B cell (primary cell): Measurements from ENCODE around the gene ZNRD2. TPM values are rescaled to one million over a fixed set of nuclear protein-coding genes. Genes with fewer than 3 reads are reported as not detected.

Experiments used
- ATAC-seq: fragments of 200-7000 bp; cut with Tn5 transposase; one replicate; pipeline ENCODE4 v1.10.0; 2021; ENCODE audit warnings: low read depth, mild to moderate bottlenecking, moderate number of reproducible peaks, moderate library complexity
- CTCF ChIA-PET: fragments of 350-600 bp; sonication (Branson Sonifier 250); formaldehyde crosslinking; loops from one replicate; lab custom pipeline; 2021; ENCODE audit warnings: antibody characterized with exemption, inconsistent platforms; lab: Charles Lee
- POLR2A ChIA-PET: fragments of 350-600 bp; sonication (Branson Sonifier 250); formaldehyde crosslinking; loops from one replicate; lab custom pipeline; 2021; ENCODE audit warnings: antibody characterized with exemption; lab: Charles Lee
- DNase-seq: peaks from one replicate; pipeline ENCODE4 v3.0.0; 2013
- H2AFZ ChIP-seq: 2 replicates; pipeline ENCODE4 v1.6.1; 2012; ENCODE audit warnings: mild to moderate bottlenecking, low read depth, low read length; ENCODE audit not compliant: insufficient read depth, poor library complexity, severe bottlenecking
- H3K27ac ChIP-seq, 2 donors: 1 replicate in 1 of 2; 2 replicates in 1 of 2; pipeline ENCODE4 v1.5.1; 2012 to 2013; ENCODE audit warnings: low read length in 2 of 2, mild to moderate bottlenecking in 2 of 2, moderate library complexity in 1 of 2
- H3K27me3 ChIP-seq, 4 experiments: fragments of 200-600 bp in 1 of 4; sonication (generic) in 1 of 4; replicated peaks in 1 of 4; 1 replicate in 2 of 4; 2 replicates in 2 of 4; pipeline versions ENCODE4 v1.6.1 to v1.7.0; 2013 to 2016; ENCODE audit warnings: low read length in 3 of 4, mild to moderate bottlenecking in 2 of 4, mixed read lengths in 1 of 4, moderate library complexity in 1 of 4; ENCODE audit not compliant: insufficient read depth in 4 of 4, control insufficient read depth in 3 of 4; ENCODE audit errors: control extremely low read depth in 1 of 4
- H3K36me3 ChIP-seq, 2 experiments: replicated peaks in 1 of 2; 1 replicate in 1 of 2; 2 replicates in 1 of 2; pipeline versions ENCODE4 v1.6.1 to v1.7.1; 2013; ENCODE audit warnings: low read length in 1 of 2; ENCODE audit not compliant: insufficient read depth in 2 of 2, control insufficient read depth in 1 of 2; ENCODE audit errors: control extremely low read depth in 1 of 2, extremely low read depth in 1 of 2
- H3K4me1 ChIP-seq, 2 donors: fragments of 200-600 bp in 1 of 2; sonication (generic) in 1 of 2; 1 replicate in 1 of 2; 2 replicates in 1 of 2; pipeline versions ENCODE4 v1.5.1 to v1.6.1; 2013 to 2017; ENCODE audit warnings: low read length in 2 of 2; ENCODE audit not compliant: control insufficient read depth in 2 of 2, insufficient read depth in 2 of 2
- H3K4me2 ChIP-seq: replicated peaks from 2 replicates; pipeline ENCODE3; 2012; ENCODE audit warnings: mild to moderate bottlenecking, low read depth, low read length; ENCODE audit not compliant: poor library complexity, severe bottlenecking
- H3K4me3 ChIP-seq, 5 experiments: fragments of 200-600 bp in 1 of 5; sonication (generic) in 1 of 5; 1 replicate in 3 of 5; 2 replicates in 2 of 5; pipeline versions ENCODE4 v1.5.1 to v1.7.0; 2011 to 2016; ENCODE audit warnings: low read length in 4 of 5, mild to moderate bottlenecking in 4 of 5, low read depth in 2 of 5, control low read depth in 1 of 5, moderate library complexity in 1 of 5; ENCODE audit not compliant: insufficient read depth in 1 of 5; ENCODE audit errors: control extremely low read depth in 1 of 5, extremely low read depth in 1 of 5
- H3K79me2 ChIP-seq: fragments of 200-600 bp; sonication (generic); one replicate; pipeline ENCODE4 v1.6.0; 2016; ENCODE audit warnings: low read length; ENCODE audit not compliant: control insufficient read depth, insufficient read depth
- H3K9ac ChIP-seq: fragments of 200-600 bp; sonication (generic); 2 replicates; pipeline ENCODE4 v1.6.1; 2017; ENCODE audit warnings: mild to moderate bottlenecking, low read length, moderate library complexity
- H3K9me3 ChIP-seq, 3 donors: one replicate each; pipeline versions ENCODE4 v1.6.1 to v1.7.1; 2013; ENCODE audit warnings: low read length in 2 of 3; ENCODE audit not compliant: control insufficient read depth in 2 of 3, insufficient read depth in 1 of 3; ENCODE audit errors: control extremely low read depth in 1 of 3
- H4K20me1 ChIP-seq: 2 replicates; pipeline ENCODE4 v1.6.0; 2012; ENCODE audit warnings: mild to moderate bottlenecking, low read length; ENCODE audit not compliant: insufficient read depth, control insufficient read depth, poor library complexity, severe bottlenecking
- H3K27ac Mint-ChIP-seq: one replicate; pipeline ENCODE4 v1.8.0; 2021; ENCODE audit warnings: mixed read lengths
- H3K27me3 Mint-ChIP-seq: one replicate; pipeline ENCODE4 v1.8.0; 2021; ENCODE audit warnings: mixed read lengths
- H3K4me1 Mint-ChIP-seq: one replicate; pipeline ENCODE4 v1.8.0; 2021; ENCODE audit warnings: mixed read lengths
- H3K4me3 Mint-ChIP-seq: one replicate; pipeline ENCODE4 v1.8.0; 2021; ENCODE audit warnings: mixed read lengths
- H3K9me3 Mint-ChIP-seq: one replicate; pipeline ENCODE4 v1.8.0; 2022; ENCODE audit warnings: mixed read lengths; ENCODE audit not compliant: insufficient read depth
- EZH2 ChIP-seq: IDR thresholded peaks from 2 replicates; pipeline ENCODE4 v1.6.1; 2012; ENCODE audit warnings: borderline replicate concordance, low read depth, mild to moderate bottlenecking, moderate library complexity, low read length; ENCODE audit not compliant: insufficient read depth, poor library complexity, severe bottlenecking
- WGBS: methylation state at CpG from one replicate; pipeline ENCODE4 v1.1.5; 2013; ENCODE audit warnings: missing lambda C conversion rate; ENCODE audit not compliant: insufficient coverage; 5-methylcytosine and 5-hydroxymethylcytosine counted together
- intact Hi-C: fragments of 100-400 bp; cut with micrococcal nuclease; formaldehyde crosslinking; loops from one replicate; pipeline ENCODE4 v1.10.0; 2022
- polyA plus RNA-seq: library from polyadenylated mRNA; depleted of rRNA; stranded (reverse); fragments of >200 nt; gene quantifications from 2 replicates; pipeline ENCODE4 v1.2.3, GENCODE V29; 2012
- total RNA-seq, 2 donors: library from RNA; stranded (reverse); fragments of 120-200 nt in 1 of 2; gene quantifications; 1 replicate in 1 of 2; 2 replicates in 1 of 2; pipeline versions ENCODE4 v1.2.3 to v1.2.4, GENCODE V29; 2013 to 2022
- TF ChIP-seq, protein P1 (sequence below): fragments of 200-600 bp; IDR thresholded peaks from one replicate; pipeline ENCODE4 v1.8.0; 2022; ENCODE audit warnings: antibody characterized with exemption, mild to moderate bottlenecking

ZNRD2 gene
- total and polyA plus RNA-seq, 2 donors (not counting 1 experiment from before 2014, with no cell fraction given) = 22.1 to 112 TPM

DNA sequence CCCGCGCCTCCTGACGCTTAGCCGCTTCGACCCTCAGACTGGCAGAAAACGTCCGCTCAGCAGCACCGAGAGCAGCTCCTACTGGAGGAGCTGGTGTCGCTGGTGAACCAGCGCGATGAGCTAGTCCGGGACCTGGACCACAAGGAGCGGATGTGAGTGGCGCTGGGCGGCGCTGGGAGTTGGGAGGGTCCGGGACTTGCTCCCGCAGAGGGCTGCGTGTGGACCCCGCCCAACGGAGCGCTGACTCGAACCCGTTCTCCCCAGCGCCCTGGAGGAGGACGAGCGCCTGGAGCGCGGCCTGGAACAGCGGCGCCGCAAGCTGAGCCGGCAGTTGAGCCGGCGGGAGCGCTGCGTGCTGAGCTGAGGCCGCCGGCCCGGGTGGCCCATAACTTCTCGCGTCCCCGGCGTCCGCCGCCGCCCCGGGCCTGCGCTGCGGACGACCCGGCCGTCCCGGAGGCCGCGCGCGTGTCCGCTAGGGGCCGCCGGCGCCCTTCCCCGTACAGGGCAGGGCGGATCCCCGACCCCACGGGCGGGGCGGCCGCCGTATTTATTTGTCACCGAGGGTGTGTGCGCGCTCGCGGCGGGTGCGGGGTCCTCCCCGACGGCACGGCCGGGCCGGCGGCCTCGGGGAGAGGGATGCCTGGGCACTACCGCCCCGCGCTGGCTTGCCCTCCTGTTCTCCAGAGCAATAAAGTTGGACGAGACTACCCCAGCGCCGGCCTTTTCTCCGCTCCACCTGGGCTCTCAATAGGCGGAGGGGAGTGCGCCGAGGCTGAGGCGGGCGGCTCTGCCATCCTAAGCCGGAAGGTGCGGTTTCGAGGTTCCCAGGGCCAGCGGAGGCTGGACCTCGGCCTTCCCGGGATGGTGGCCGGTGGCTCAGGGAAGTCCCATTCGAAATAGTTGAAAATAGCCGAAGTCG is 21.9 kb downstream of the ZNRD2 start:
- ChIA-PET CTCF (interaction anchor here (0.6 to 9.7 kb wide), 10 partner anchors 11 to 49 kb away, joined by 3 to 144 read pairs (median 6); partner anchors contain the start of genes EHBP1L1, FAM89B, PCNX3 and ZNRD2), POLR2A (interaction anchor here (0.6 to 1.5 kb wide), 3 partner anchors 11 to 17 kb away, joined by 4 to 9 read pairs (median 5); partner anchors contain the start of gene EHBP1L1)
- no peaks in the 10 kb centered on the region for H3K79me2 ChIP-seq
- TF ChIP-seq EZH2 = no peak
- TF ChIP-seq, protein P1, sequence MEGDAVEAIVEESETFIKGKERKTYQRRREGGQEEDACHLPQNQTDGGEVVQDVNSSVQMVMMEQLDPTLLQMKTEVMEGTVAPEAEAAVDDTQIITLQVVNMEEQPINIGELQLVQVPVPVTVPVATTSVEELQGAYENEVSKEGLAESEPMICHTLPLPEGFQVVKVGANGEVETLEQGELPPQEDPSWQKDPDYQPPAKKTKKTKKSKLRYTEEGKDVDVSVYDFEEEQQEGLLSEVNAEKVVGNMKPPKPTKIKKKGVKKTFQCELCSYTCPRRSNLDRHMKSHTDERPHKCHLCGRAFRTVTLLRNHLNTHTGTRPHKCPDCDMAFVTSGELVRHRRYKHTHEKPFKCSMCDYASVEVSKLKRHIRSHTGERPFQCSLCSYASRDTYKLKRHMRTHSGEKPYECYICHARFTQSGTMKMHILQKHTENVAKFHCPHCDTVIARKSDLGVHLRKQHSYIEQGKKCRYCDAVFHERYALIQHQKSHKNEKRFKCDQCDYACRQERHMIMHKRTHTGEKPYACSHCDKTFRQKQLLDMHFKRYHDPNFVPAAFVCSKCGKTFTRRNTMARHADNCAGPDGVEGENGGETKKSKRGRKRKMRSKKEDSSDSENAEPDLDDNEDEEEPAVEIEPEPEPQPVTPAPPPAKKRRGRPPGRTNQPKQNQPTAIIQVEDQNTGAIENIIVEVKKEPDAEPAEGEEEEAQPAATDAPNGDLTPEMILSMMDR = no peak
- H3K4me1 ChIP-seq = peaks cover 29 to 45% of the 10 kb centered on the region in 2 donors
- no peaks in the 10 kb centered on the region for H3K27me3 ChIP-seq
- DNase-seq (no peak), ATAC-seq (no peak)
- H3K27ac Mint-ChIP-seq = no peak overlapping the region
- no peak overlapping the region for H3K27ac ChIP-seq
- H3K4me3 Mint-ChIP-seq = no peak overlapping the region
- H4K20me1 ChIP-seq = peaks cover 24% of the 10 kb centered on the region
- no peak overlapping the region for H3K4me3 ChIP-seq
- intact Hi-C loops = no loop called here
- no peaks in the 10 kb centered on the region for H3K9me3 Mint-ChIP-seq
- peaks cover 39% of the 10 kb centered on the region for H3K4me1 Mint-ChIP-seq
- H2AFZ ChIP-seq = no peak overlapping the region
- no peaks in the 10 kb centered on the region for H3K27me3 Mint-ChIP-seq
- no peaks in the 10 kb centered on the region for H3K9me3 ChIP-seq
- peaks cover 0 to 34% of the 10 kb centered on the region in 2 experiments for H3K36me3 ChIP-seq
- no peak overlapping the region for H3K4me2 ChIP-seq
- WGBS = 94% methylated on average over 97 of the region's 106 CpGs
- H3K9ac ChIP-seq = no peak overlapping the region
